SH-SY5Y (cell line): Measurements from ENCODE around the gene SEMA3C.

Source experiments
- GATA2 ChIP-seq: IDR thresholded peaks from 2 replicates; pipeline ENCODE4 v1.6.1; 2011; ENCODE audit warnings: mild to moderate bottlenecking, low read depth, low read length
- GATA3 ChIP-seq: IDR thresholded peaks from 2 replicates; pipeline ENCODE4 v1.6.1; 2011; ENCODE audit warnings: low read depth, mild to moderate bottlenecking, low read length, moderate library complexity

DNA sequence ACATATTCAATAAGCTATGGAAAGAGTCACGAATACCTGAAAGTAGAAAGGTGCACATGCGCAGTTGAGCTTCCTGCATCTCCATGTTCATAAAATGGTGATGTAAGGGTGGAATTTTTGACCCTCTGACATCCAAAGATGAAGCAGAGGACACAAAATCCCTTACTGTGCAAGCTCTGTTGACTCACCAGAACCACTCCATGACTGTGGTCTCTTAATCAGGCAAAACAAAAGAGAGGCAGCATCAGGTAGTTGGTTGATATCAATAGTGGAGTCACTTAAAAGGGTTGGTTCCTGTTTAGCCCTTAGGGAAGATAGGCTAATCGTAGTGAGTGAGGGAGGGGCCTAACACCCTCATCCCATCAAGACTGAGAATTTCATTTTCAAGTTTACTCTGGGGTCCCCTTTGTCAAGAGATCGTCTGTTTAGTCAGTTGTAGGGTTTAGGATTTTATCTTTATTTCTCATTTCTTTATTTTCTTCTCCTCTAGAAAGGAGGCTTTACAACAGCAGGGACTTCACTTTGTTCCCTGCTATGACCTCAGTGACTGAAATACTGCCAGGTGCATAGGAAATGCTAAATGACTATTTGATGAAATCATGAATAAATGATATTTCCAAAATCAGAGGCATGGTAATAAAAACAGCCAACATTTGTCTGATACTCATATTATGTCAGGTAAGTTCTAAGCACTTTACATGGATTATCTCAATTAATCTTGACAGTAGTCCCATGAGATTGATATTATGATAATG is 182.3 kb downstream of the SEMA3C start:
- no peak for TF ChIP-seq GATA2
- no peak for TF ChIP-seq GATA3
